Iris pigment epithelial cell (primary cell): ENCODE data around the gene DDX49.
A peak's percentile ranks its signal among the peaks of the same experiment; 100 is the strongest.

Experiments used
- DNase-seq: peaks from one replicate; pipeline ENCODE4 v3.0.0-alpha.2; 2011; ENCODE audit warnings: low read depth

Gene DDX49, protein sequence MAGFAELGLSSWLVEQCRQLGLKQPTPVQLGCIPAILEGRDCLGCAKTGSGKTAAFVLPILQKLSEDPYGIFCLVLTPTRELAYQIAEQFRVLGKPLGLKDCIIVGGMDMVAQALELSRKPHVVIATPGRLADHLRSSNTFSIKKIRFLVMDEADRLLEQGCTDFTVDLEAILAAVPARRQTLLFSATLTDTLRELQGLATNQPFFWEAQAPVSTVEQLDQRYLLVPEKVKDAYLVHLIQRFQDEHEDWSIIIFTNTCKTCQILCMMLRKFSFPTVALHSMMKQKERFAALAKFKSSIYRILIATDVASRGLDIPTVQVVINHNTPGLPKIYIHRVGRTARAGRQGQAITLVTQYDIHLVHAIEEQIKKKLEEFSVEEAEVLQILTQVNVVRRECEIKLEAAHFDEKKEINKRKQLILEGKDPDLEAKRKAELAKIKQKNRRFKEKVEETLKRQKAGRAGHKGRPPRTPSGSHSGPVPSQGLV

DNA sequence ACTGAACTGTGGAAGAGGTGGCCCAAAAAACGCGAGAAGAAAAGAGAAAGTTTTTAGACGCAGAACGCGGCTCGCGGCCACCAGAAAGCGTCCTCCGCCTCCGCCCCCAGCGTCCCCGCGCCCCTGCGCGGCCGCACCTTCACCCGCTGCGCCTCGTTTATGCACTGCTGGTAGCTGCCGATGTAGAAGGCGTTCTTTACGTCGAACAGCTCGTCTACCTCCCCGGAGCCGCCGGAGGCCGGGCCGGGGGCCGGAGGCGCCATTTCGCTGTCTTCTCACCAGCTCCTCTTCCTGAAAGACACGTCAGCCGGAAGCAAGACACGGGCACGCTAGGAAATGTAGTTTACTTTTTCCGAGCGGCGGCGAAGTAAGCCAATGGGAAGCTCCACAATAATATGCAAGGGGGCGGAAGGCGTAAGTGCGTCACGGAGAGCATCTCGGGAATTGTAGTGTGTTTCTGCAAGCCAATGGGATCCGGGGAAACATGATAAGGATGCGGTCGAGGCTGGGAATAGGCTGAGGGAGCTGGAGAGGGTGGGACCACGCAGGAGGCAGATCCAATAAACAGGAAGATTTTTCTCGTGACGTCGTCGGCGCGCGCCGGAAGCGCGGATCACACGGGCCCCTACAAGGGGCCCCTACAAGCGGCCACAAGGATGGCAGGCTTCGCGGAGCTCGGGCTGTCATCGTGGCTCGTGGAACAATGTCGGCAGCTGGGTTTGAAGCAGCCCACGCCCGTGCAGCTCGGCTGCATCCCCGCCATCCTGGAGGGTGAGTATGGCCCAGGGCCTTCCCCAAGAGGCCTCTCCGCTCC, at the start of gene DDX49, which contains the start of gene COPE:
TSS of gene DDX49 (plus strand) at position 630 of the 814 bp plus-strand sequence. CDS start at position 657, 27 bp downstream.
TSS of gene COPE (minus strand) at position 302 of the 814 bp plus-strand sequence. CDS start at position 263, 39 bp downstream.
- peak; percentile 100 for DNase-seq

DNA sequence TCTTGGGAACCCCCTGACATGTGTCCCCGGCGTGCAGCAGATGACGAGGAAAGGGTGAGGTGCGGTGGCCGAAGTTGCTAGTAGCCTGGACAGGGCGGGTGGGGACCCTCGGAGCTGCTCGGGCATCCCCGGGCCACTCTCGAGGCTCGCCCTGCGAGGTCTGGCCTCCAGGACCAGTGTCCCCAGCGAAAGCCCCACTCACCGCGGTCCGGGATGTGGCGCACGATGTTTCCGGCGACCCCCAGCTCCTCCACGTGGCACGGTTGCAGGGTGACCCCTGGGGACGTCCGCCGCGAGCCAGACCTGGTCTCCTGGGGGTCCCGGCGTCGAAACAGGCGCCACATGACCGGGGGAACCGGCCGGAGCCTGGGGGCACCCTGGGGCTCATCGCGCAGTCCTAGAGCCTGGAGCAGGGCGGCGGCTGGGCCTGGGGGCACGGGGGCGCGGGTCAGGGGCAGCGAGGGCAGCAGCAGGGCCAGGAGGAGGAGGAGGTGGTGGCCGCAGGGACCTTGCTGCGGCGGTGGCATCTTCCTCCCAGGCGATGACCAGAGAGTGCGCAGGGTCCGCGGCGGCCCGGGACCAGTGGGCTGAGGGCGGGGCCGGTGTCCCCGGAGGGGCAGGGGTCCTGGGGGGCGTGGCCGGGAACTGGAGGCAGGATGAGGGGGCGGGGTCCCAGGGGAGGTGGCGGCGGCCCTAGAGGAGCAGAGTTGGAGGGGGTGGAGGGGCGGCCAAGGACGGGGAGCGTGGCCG, 49.6 kb upstream of the DDX49 start:
- no peak for DNase-seq

DNA sequence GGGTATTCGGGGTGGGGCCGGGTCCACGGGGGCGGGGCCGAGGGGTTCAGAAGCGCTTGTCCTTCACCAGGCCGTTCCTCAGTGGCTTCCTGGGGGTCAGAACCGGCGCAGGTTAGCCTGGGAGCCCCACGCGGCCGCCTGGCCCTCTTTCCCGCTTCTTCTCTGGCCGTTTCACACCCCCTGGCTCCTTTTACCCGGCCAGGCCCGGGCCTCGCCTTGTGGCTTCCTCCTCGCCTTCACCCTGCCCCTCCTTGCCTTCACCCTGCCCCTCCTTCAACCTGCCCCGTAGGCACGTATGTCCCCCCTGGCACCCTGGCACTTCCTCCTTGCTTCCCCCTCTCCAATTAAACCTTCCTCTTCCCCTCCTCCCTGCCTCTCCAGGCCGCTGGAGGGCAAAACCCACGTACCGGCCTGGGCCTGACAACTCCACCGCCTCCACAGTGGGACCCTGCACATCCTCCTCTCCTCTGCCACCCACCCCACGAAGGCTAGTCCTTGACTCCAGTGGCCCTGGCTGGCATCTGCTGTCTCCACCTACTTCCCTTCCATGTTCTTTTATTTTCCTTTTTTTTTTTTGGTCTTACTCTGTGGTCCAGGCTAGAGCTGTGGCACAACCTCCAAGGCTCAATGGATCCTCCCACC, 48.9 kb upstream of the DDX49 start:
- DNase-seq, result no peak

DNA sequence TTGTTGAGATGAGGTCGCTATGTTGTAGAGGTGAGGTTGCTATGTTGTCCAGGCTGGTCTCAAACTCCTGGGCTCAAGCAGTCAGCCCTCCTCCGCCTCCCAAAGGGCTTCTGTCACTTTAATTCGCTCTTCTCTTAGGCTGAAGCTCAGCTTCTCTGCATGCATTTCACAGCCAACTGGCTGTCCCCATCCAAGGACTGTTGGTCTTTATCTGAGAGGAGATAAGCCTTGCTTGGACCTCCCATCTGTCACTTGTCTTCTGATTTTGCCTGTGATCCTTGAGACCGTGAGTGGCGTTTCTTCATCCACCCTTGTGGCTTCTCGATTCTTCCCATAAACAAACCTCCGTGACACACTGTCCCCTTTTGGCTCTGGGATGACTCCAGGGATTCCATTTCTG, 48.0 kb upstream of the DDX49 start:
- no peak for DNase-seq

- DNase-seq, result peak; percentile 45
Measured at GRCh38 chr19:18875726-18876125, 43.8 kb upstream of the DDX49 start.

DNA sequence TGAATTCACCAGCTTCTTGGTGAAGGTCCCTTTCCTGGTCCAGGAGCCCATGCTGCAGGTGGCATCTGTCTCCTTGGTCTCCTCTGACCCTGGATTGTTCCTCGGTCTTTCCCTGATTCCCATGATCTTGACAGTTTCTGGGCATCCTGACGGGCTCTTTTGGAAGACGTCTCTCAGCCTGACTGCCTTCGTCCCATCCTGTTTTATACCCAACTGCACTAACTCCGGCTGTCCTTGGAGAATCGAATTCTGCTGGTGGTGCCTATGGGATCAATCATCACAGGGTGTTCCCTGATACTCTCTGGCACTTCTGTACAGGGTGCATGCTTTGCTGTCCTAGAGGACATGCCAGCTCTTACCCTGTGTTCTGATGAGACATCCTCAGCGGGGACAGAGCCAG, 42.6 kb upstream of the DDX49 start:
- no peak for DNase-seq

DNA sequence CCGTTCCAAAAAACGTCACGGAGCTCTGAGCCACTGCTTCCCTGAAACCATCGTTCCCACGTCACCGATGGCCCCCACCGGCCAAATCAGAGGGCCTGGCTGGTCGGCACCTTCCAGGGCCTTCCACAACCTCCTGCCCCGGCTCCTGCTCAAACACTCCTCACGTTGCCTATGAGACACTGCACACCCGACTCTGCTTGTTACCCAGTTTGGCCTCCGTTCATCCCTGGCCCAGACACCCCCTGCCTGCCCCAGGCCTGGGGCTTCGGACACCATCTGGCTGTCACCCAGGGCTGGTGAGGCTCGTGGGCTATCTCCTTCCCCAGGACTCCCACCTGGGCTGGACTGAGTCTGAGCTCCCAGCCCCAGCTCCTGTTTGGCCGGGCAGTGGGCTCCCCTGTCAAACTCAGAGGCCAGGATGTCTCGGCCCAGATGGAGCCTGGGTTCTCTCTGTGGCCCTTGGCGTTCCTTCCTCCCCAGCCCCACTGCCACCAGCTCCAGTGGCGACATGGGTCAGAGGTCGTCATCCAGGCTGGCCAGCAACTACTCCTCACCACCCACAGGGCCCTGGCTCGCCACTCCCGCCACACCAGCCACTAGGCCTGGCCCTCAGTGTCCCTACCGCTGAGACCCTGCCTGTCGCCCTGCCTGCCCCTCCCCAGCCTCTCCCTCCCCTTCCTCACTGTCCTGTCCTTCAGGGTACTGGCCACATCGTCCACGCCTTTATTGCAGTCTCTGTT, 41.3 kb upstream of the DDX49 start:
- DNase-seq, result no peak

DNA sequence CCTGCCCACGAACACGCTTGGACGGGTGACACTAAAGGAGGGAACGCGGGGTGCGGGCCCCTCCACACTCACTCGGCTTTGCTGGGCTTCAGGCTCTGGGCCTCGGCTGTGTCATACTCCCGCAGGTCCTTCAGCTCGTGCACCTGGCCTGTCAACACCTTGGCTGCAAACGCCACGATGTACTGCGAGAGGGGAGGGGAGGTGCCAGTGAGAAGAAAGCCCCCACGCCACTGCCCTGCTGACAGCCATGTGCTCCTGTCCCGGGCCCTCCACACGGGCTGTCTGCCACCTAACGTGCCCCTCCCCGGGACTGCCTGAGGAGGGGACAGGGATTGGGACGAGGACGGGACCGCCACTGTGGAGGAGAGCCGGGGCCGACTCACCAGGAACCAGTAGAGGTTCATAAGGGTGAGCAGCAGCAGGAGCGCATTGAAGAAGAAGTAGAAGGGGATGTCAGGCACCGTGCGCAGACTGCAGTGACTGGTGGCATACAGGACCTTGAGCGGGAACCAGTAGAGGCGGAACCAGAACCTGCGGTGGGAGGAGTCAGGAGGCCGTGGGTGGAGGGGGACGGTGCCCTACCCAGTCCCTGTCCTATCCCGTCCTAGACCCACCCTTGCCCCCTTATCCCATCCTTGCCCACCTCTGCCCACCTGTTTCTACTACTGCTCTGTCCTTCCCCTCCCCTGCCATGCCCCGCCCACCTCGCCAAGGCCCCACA, 40.5 kb upstream of the DDX49 start:
- no peak for DNase-seq

- peak; percentile 14 for DNase-seq
Measured at GRCh38 chr19:18879579-18880373, 39.7 kb upstream of the DDX49 start.

- no peak for DNase-seq
Measured at GRCh38 chr19:18881491-18881890, 38.0 kb upstream of the DDX49 start.

- DNase-seq, result no peak
Measured at GRCh38 chr19:18883526-18884304, 35.8 kb upstream of the DDX49 start.

- no peak for DNase-seq
Measured at GRCh38 chr19:18886972-18887371, 32.5 kb upstream of the DDX49 start.

DNA sequence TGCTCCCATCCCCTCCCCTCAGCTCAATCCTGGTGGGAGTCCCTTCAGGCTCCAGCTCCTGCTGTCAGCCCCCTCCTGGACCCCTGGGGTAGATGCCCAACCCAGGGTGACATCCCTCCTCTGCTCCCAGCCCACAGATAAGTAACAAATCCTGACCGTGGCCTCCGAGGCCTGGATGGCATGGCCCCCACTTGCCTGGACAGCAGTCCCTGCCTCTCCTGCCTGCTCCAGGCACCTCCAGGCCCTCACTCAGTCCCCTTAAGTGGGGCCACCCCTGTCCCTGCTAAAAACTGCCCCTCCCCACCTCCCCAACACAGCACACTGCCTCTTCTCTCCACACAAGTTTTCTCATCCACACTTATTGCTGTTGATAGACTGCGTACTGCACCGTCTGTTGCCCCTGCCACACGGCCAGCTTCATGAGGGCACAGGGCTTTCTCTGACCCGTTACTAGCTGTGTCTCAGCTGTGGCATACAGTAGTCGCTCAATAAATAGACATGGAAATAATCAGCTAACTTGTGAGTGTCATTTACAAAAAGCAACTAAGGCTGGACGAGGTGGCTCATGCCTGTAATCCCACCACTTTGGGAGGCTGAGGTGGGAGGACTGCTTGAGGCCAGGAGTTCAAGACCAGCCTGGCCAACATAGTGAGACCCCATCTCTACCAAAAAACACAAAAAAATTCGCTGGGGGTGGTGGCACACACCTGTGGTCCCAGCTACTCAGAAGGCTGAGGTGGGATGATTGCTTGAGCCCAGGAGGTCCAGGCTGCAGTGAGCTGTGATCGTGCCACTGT, 29.4 kb upstream of the DDX49 start:
- no peak for DNase-seq

GRCh38 chr19:18893587-18894253, 25.8 kb upstream of the DDX49 start:
- DNase-seq, result no peak

DNA sequence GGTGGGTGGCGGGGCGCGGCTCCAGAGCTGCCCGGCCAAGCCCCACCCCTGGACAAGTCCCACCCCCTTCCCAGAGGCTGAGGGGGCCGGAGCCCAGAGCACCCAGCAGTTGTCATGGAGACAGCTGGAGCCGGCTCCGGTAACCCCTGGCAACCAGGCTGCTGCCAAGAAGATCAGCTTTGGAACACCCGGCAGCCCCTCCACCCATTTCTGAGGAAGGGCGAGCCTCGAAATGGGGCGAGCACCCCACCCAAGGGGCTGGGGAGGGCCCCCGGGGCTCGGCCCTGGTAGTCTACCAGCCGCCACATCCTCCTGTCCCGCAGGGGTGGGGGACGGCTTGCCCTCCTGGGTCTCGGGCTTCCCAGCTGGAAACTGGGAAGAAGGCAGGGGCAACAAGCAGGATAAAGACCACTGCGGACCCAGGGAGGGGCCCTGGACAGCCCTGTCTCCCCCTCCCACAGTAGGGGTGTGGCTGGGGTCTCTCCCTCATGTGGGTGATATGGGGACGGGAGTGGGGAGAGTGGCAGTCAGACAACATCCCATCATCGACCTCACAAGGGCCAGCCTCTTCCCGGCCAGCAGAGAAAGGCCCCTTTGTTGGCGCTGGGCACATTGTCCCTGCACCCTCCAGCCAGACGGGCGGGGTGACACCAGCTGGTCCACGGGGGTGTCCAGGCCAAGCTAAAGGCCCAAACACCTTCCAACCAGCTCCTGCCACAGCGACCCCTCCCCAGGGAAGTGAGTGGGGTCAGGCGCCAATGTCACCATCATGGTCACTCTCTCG, 25.1 kb upstream of the DDX49 start:
- DNase-seq, result no peak

- no peak for DNase-seq
Measured at GRCh38 chr19:18895038-18895823, 24.3 kb upstream of the DDX49 start.
